NCI-H1105 treated with DMSO at 0.1 percent for 48 hours (cell line): ENCODE measurements around the gene CT45A5.
"Not testable (repeated sequence)": the region's sequence is repeated elsewhere in the genome, so short reads cannot be mapped to it uniquely, and the experiment has no call there.

Source experiments
- DNase-seq: peaks from one replicate; lab custom pipeline; 2025; lab: John Stamatoyannopoulos, UW

The CT45A5 gene, protein sequence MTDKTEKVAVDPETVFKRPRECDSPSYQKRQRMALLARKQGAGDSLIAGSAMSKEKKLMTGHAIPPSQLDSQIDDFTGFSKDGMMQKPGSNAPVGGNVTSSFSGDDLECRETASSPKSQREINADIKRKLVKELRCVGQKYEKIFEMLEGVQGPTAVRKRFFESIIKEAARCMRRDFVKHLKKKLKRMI

DNA sequence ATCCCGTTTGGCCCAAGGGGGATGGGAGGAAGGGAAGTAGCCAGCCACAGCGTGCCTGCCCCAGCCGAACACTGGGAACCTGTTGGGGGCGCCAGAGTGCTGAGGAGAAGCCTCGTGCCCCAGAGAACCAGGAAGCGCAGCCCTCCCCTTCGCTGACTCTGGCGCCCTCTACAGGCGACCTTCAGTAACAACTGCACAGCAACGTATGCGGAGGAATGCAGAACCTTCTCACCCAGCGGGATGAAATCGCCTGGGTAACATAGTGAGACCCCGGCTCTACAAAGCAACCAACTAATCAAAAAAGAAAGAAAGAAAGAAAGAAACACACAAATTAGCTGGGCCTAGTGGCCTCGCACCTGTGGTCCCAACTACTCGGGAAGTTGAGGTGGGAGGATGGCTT is at the start of gene CT45A5:
Gene CT45A5 (minus strand): TSS at position 101 of the 400 bp plus-strand sequence. CDS start 3,774 bp downstream, outside the sequence.
- not testable (repeated sequence) for DNase-seq

DNA sequence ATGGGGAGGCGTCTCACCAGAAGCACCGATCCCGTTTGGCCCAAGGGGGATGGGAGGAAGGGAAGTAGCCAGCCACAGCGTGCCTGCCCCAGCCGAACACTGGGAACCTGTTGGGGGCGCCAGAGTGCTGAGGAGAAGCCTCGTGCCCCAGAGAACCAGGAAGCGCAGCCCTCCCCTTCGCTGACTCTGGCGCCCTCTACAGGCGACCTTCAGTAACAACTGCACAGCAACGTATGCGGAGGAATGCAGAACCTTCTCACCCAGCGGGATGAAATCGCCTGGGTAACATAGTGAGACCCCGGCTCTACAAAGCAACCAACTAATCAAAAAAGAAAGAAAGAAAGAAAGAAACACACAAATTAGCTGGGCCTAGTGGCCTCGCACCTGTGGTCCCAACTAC is 34.6 kb upstream of the CT45A5 start, which contains the start of gene CT45A2:
Gene CT45A2 (minus strand): TSS at position 101 of the 400 bp plus-strand sequence. CDS start 3,747 bp downstream, outside the sequence.
- not testable (repeated sequence) for DNase-seq

DNA sequence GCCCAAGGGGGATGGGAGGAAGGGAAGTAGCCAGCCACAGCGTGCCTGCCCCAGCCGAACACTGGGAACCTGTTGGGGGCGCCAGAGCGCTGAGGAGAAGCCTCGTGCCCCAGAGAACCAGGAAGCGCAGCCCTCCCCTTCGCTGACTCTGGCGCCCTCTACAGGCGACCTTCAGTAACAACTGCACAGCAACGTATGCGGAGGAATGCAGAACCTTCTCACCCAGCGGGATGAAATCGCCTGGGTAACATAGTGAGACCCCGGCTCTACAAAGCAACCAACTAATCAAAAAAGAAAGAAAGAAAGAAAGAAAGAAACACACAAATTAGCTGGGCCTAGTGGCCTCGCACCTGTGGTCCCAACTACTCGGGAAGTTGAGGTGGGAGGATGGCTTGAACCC is 17.4 kb upstream of the CT45A5 start, which contains the start of gene CT45A6:
Gene CT45A6 (minus strand): TSS at position 101 of the 400 bp plus-strand sequence. CDS start 3,794 bp downstream, outside the sequence.
- not testable (repeated sequence) for DNase-seq

DNA sequence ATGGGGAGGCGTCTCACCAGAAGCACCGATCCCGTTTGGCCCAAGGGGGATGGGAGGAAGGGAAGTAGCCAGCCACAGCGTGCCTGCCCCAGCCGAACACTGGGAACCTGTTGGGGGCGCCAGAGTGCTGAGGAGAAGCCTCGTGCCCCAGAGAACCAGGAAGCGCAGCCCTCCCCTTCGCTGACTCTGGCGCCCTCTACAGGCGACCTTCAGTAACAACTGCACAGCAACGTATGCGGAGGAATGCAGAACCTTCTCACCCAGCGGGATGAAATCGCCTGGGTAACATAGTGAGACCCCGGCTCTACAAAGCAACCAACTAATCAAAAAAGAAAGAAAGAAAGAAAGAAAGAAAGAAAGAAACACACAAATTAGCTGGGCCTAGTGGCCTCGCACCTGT is 17.2 kb downstream of the CT45A5 start, which contains the start of gene CT45A3:
Gene CT45A3 (minus strand): TSS at position 101 of the 400 bp plus-strand sequence. CDS start 3,747 bp downstream, outside the sequence.
- not testable (repeated sequence) for DNase-seq

DNA sequence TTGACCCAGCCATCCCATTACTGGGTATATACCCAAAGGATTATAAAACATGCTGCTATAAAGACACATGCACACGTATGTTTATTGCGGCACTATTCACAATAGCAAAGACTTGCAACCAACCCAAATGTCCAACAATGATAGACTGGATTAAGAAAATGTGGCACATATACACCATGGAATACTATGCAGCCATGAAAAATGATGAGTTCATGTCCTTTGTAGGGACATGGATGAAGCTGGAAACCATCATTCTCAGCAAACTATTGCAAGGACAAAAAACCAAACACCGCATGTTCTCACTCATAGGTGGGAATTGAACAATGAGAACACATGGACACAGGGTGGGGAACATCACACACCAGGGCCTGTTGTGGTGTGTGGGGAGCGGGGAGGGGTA is 40.6 kb downstream of the CT45A5 start:
- DNase-seq = not testable (repeated sequence)

DNA sequence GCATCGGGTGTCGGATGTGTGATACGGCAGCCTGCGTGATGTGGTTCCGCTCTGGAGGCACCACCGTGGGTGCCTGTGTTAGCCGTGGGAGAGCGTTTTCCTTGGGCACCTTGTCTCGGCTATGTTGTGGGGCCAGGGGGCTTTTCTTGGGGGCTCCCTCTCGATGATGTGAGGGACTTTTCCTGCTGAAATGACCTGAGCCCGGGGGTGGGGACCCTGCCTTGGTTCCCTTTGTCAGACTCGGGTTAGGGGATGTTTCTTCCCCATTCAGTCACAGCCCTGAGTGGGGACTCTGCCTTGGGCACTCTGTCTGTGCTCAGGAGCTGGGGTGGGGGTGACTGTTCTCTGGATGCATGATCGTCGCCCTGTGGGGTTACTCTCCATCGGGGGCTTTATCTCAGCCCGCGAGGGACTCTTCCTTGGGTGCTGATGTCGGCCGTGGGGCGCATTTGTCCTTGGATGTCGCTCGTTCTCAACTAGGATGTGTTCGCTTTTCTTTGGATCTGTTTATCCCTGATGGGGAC is 44.0 kb downstream of the CT45A5 start:
- DNase-seq = no peak

GRCh38 chrX:135740681-135741149 is 44.6 kb downstream of the CT45A5 start:
- no peak for DNase-seq

DNA sequence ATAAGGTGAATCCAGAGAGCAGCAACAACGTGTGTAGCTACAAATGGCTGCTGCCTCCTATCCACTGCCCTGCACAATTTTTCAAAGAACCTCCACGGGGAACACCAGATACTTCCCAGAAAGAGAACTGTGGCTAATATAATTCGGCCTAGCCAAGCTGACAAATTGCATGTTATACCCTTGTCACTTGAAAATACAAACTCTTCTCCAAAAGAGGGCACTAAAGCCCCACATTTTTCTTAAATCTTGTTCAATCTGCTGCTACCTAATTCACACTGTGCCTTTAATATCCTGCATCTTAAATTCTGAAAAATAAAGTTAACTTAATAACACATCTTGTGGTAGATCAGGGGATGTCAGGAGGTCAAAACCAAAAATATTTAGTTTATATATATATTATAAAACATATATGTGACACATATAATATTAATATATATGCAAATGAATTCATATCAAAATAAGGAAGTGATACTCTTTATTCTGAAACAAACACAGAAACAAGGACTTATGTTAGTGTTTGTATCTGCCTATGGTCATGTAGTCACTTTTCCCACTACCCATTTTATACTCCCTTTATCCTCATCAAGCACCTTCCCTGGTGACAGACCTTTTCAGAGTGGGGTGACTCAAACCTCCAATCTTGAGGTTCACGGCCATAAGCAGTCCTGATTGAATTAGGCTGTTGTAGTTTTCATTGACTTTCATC is 47.8 kb downstream of the CT45A5 start:
- no peak for DNase-seq

- DNase-seq = not testable (repeated sequence)
These were observed 50.6 kb downstream of the CT45A5 start for GRCh38 chrX:135734666-135735065.
